Neuronal stem cell (in vitro differentiated cells): Measurements from ENCODE around the gene EPHA5.

Experiments
- DNase-seq: peaks from one replicate; pipeline ENCODE4 v3.0.0-alpha.2; 2013; ENCODE audit warnings: low spot score
- H2AFZ ChIP-seq: one replicate; pipeline ENCODE4 v1.6.1; 2013; ENCODE audit warnings: mild to moderate bottlenecking, low read length, inconsistent platforms
- H2AK5ac ChIP-seq: 2 replicates; pipeline ENCODE4 v1.6.1; 2013; ENCODE audit warnings: low read depth, mild to moderate bottlenecking, inconsistent platforms, low read length, moderate library complexity, mixed read lengths
- H2BK120ac ChIP-seq: 2 replicates; pipeline ENCODE4 v1.6.1; 2013; ENCODE audit warnings: low read depth, mild to moderate bottlenecking, inconsistent platforms, low read length, moderate library complexity, mixed read lengths
- H2BK12ac ChIP-seq: one replicate; pipeline ENCODE4 v1.6.1; 2013; ENCODE audit warnings: low read length, inconsistent platforms
- H2BK15ac ChIP-seq: 2 replicates; pipeline ENCODE4 v1.6.1; 2013; ENCODE audit warnings: mild to moderate bottlenecking, low read length, inconsistent platforms, mixed read lengths
- H2BK5ac ChIP-seq: one replicate; pipeline ENCODE4 v1.6.1; 2013; ENCODE audit warnings: inconsistent platforms, mild to moderate bottlenecking, low read length, moderate library complexity
- H3K14ac ChIP-seq: one replicate; pipeline ENCODE4 v1.6.1; 2013; ENCODE audit warnings: low read length, inconsistent platforms
- H3K18ac ChIP-seq: 2 replicates; pipeline ENCODE4 v1.6.1; 2013; ENCODE audit warnings: low read length, inconsistent platforms
- H3K23ac ChIP-seq: 2 replicates; pipeline ENCODE4 v1.6.1; 2013; ENCODE audit warnings: low read depth, mild to moderate bottlenecking, mixed read lengths, low read length, inconsistent platforms; ENCODE audit not compliant: poor library complexity
- H3K27ac ChIP-seq: replicated peaks from 3 replicates; pipeline ENCODE4 v1.5.1; 2013; ENCODE audit warnings: low read length, inconsistent platforms
- H3K27me3 ChIP-seq, 3 experiments: 2 replicates each; pipeline ENCODE4 v1.6.1; 2013; ENCODE audit warnings: low read length in 3 of 3, mild to moderate bottlenecking in 2 of 3, inconsistent platforms in 1 of 3, low read depth in 1 of 3, mixed read lengths in 1 of 3, moderate library complexity in 1 of 3; ENCODE audit not compliant: control insufficient read depth in 3 of 3, insufficient read depth in 3 of 3
- H3K36me3 ChIP-seq, 2 donors: replicated peaks in 1 of 2; 2 replicates each; pipeline ENCODE4 v1.6.1; 2013; ENCODE audit warnings: low read length in 2 of 2; ENCODE audit not compliant: control insufficient read depth in 2 of 2, insufficient read depth in 2 of 2
- H3K4ac ChIP-seq: 2 replicates; pipeline ENCODE4 v1.6.1; 2013; ENCODE audit warnings: inconsistent platforms, mild to moderate bottlenecking, low read length, moderate library complexity
- H3K4me1 ChIP-seq, 2 donors: 1 replicate in 1 of 2; 2 replicates in 1 of 2; pipeline ENCODE4 v1.6.1; 2013; ENCODE audit warnings: low read length in 2 of 2, low read depth in 1 of 2; ENCODE audit not compliant: control insufficient read depth in 2 of 2, insufficient read depth in 1 of 2
- H3K4me2 ChIP-seq: one replicate; pipeline ENCODE4 v1.6.1; 2013; ENCODE audit warnings: mild to moderate bottlenecking, low read length, inconsistent platforms; ENCODE audit not compliant: insufficient read depth, poor library complexity, severe bottlenecking
- H3K4me3 ChIP-seq, 2 donors: 2 replicates each; pipeline ENCODE4 v1.5.1; 2013; ENCODE audit warnings: low read length in 2 of 2, mild to moderate bottlenecking in 2 of 2, inconsistent platforms in 1 of 2, moderate library complexity in 1 of 2
- H3K79me1 ChIP-seq: one replicate; pipeline ENCODE4 v1.6.1; 2013; ENCODE audit warnings: low read depth, mild to moderate bottlenecking, inconsistent platforms, low read length, moderate library complexity
- H3K9ac ChIP-seq: one replicate; pipeline ENCODE4 v1.6.1; 2013; ENCODE audit warnings: mild to moderate bottlenecking, low read depth, low read length, inconsistent platforms; ENCODE audit not compliant: poor library complexity
- H3K9me3 ChIP-seq, 2 donors: replicated peaks in 1 of 2; 2 replicates each; pipeline versions ENCODE3 to v1.6.1; 2013; ENCODE audit warnings: low read length in 2 of 2, mild to moderate bottlenecking in 2 of 2, inconsistent platforms in 1 of 2, low read depth in 1 of 2, mixed read lengths in 1 of 2, moderate library complexity in 1 of 2; ENCODE audit not compliant: control insufficient read depth in 2 of 2, insufficient read depth in 1 of 2
- H4K8ac ChIP-seq: one replicate; pipeline ENCODE4 v1.6.1; 2013; ENCODE audit warnings: low read depth, mild to moderate bottlenecking, inconsistent platforms, low read length, moderate library complexity
- H4K91ac ChIP-seq: one replicate; pipeline ENCODE4 v1.6.1; 2013; ENCODE audit warnings: low read length, low read depth, mild to moderate bottlenecking, inconsistent platforms; ENCODE audit not compliant: poor library complexity
- WGBS, 2 donors: extraction: QIAGEN DNeasy Blood & Tissue Kit; methylation state at CpG; one replicate each; pipeline ENCODE4 v1.1.7; 2013; ENCODE audit warnings: missing lambda C conversion rate in 2 of 2, mixed read lengths in 1 of 2; ENCODE audit not compliant: insufficient read length in 2 of 2, insufficient replicate concordance in 1 of 2; ENCODE audit errors: extremely low coverage in 2 of 2; 5-methylcytosine and 5-hydroxymethylcytosine counted together

Gene EPHA5

DNA sequence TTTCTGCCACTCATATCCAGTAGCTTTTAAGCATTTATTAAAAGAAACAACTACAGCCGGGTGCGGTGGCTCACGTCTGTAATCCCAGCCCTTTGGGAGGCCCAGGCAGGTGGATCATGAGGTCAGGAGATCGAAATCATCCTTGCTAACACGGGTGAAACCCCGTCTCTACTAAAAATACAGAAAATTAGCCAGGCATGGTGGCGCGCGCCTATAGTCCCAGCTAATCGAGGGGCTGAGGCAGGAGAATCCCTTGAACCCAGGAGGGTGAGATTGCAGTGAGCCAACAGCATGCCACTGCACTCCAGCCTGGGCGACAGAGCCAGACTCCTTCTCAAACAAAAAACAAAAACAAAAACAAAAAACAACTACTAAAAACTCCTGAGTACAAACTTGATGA is 119.8 kb downstream of the EPHA5 start:
- H4K8ac ChIP-seq, result no peak overlapping the region
- H2BK5ac ChIP-seq, result no peak overlapping the region
- WGBS, 2 donors, result no CpG with 5 or more reads among the region's 11 CpGs
- H3K18ac ChIP-seq, result no peak overlapping the region
- H3K9me3 ChIP-seq, result no peaks in the 10 kb centered on the region
- H2BK15ac ChIP-seq, result no peak overlapping the region
- H3K36me3 ChIP-seq, result no peaks in the 10 kb centered on the region
- H3K23ac ChIP-seq, result no peak overlapping the region
- H3K4ac ChIP-seq, result no peak overlapping the region
- no peaks in the 10 kb centered on the region for H3K27me3 ChIP-seq
- peaks cover 4 to 9% of the 10 kb centered on the region in 2 donors for H3K4me1 ChIP-seq
- no peak overlapping the region for H2BK120ac ChIP-seq
- H3K27ac ChIP-seq, result no peak overlapping the region
- H2AK5ac ChIP-seq, result no peak overlapping the region
- H3K4me2 ChIP-seq, result no peak overlapping the region
- no peak overlapping the region for H2BK12ac ChIP-seq
- no peak overlapping the region for H3K4me3 ChIP-seq
- no peak for DNase-seq
- H3K9ac ChIP-seq, result no peak overlapping the region
- no peak overlapping the region for H2AFZ ChIP-seq
- H3K14ac ChIP-seq, result no peak overlapping the region
- no peaks in the 10 kb centered on the region for H3K79me1 ChIP-seq
- H4K91ac ChIP-seq, result no peak overlapping the region

DNA sequence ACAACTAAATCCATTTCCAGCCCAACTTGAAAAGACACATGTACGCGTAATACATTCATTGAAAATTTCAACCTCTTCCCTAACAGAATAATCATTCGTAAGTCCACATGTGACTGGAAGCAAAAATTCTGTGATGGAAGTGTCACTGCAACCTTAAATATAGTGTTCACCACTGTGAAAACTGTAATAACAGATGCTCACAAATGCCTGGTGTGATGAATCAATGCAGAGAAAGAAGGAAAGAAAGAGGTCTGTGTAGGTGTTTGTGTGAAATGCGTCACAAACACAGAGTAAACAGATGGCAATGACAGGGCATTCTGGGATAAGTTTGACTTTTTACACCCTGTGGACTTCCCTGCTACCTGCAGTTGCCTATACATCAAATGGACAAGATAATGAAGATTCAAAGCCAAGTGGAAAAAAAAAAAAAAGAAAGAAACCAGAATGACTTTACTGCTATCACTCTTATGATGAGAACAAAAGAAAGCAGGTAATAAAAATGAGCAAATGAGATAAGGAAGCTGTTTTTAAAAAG is 123.3 kb downstream of the EPHA5 start:
- Histone ChIP-seq H3K27me3 (no peaks in the 10 kb centered on the region), H3K18ac (no peak overlapping the region), H2BK15ac (no peak overlapping the region), H3K14ac (no peak overlapping the region), H2BK12ac (no peak overlapping the region), H3K27ac (no peak overlapping the region), H2BK5ac (no peak overlapping the region), H3K4me2 (no peak overlapping the region), H3K79me1 (no peaks in the 10 kb centered on the region), H3K9me3 (no peaks in the 10 kb centered on the region), H3K36me3 (no peaks in the 10 kb centered on the region), H3K4ac (no peak overlapping the region), H3K23ac (no peak overlapping the region), H3K4me3 (no peak overlapping the region), H2BK120ac (no peak overlapping the region), H2AFZ (peak overlapping the region; percentile 22), H2AK5ac (no peak overlapping the region), H3K9ac (no peak overlapping the region), H4K91ac (no peak overlapping the region), H4K8ac (no peak overlapping the region), H3K4me1 (peaks cover under 1 to 6% of the 10 kb centered on the region in 2 donors)
- DNase-seq, result no peak
- WGBS, 2 donors, result no CpG with 5 or more reads among the region's 4 CpGs

DNA sequence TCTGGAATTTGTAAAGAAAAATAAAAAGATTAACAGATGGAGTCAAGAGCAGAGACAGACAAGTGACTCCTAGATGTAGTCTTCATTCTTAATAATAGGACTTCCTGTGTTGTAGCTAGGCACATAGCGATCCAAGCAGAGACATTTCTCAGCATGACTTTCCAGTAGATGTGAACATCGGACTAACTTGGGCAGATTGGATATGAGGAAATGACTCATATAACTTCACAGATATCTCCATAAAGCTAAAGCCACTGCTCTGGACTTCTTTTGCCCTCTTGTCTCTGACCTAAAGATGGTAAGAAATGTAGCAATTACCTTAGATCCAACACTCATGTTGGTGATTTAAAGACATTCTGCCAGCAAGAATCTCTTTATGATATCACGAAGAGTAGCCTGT is 131.7 kb downstream of the EPHA5 start:
- H2AFZ ChIP-seq, result peak overlapping the region; percentile 76
- no peak overlapping the region for H2BK5ac ChIP-seq
- no peaks in the 10 kb centered on the region for H3K79me1 ChIP-seq
- H4K8ac ChIP-seq, result no peak overlapping the region
- no peak overlapping the region for H3K23ac ChIP-seq
- no peak overlapping the region for H3K18ac ChIP-seq
- H3K14ac ChIP-seq, result no peak overlapping the region
- no peaks in the 10 kb centered on the region for H3K36me3 ChIP-seq
- H2BK12ac ChIP-seq, result no peak overlapping the region
- H3K9ac ChIP-seq, result no peak overlapping the region
- no peak overlapping the region for H2BK15ac ChIP-seq
- no peaks in the 10 kb centered on the region for H3K4me1 ChIP-seq
- no peak overlapping the region for H2BK120ac ChIP-seq
- H4K91ac ChIP-seq, result no peak overlapping the region
- no peak for DNase-seq
- H3K27ac ChIP-seq, result no peak overlapping the region
- H2AK5ac ChIP-seq, result no peak overlapping the region
- no CpG with 5 or more reads among the region's 3 CpGs for WGBS, 2 donors
- H3K4ac ChIP-seq, result no peak overlapping the region
- no peaks in the 10 kb centered on the region for H3K9me3 ChIP-seq
- no peaks in the 10 kb centered on the region for H3K27me3 ChIP-seq
- no peak overlapping the region for H3K4me3 ChIP-seq
- no peak overlapping the region for H3K4me2 ChIP-seq

DNA sequence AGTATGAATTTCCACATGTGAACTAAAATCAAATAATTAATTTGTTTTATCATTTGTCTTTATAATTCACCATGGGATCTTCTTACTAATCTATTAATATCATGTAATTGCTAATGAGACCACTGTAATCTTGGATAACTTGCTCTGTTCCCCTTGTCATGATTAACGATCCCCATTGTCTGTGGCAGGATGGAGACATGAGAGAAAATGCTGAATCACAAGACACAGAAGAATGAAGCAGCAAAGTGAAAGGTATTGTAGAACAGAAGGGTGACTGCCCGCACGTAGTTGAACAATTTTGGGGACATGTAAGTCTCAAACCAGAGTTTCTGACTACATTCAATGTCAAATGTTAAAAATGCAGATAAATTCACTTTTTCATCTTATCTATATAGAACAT is 135.2 kb downstream of the EPHA5 start:
- H3K4ac ChIP-seq, result no peak overlapping the region
- no peak overlapping the region for H3K4me3 ChIP-seq
- no peak overlapping the region for H4K8ac ChIP-seq
- H3K36me3 ChIP-seq, result no peaks in the 10 kb centered on the region
- no peak overlapping the region for H2BK12ac ChIP-seq
- H3K27me3 ChIP-seq, result no peaks in the 10 kb centered on the region
- H2BK5ac ChIP-seq, result no peak overlapping the region
- no peaks in the 10 kb centered on the region for H3K4me1 ChIP-seq
- H3K27ac ChIP-seq, result no peak overlapping the region
- H3K79me1 ChIP-seq, result no peaks in the 10 kb centered on the region
- no peak overlapping the region for H3K14ac ChIP-seq
- H2AK5ac ChIP-seq, result no peak overlapping the region
- H3K18ac ChIP-seq, result no peak overlapping the region
- H3K9me3 ChIP-seq, result no peaks in the 10 kb centered on the region
- no peak overlapping the region for H2AFZ ChIP-seq
- no peak overlapping the region for H3K23ac ChIP-seq
- no peak overlapping the region for H3K4me2 ChIP-seq
- no peak overlapping the region for H4K91ac ChIP-seq
- H3K9ac ChIP-seq, result no peak overlapping the region
- H2BK120ac ChIP-seq, result no peak overlapping the region
- no peak overlapping the region for H2BK15ac ChIP-seq
- no CpG with 5 or more reads among the region's 3 CpGs for WGBS, 2 donors
- DNase-seq, result no peak
